OCI-LY3 (cell line): ENCODE results near the gene PRKAR1A.

Experiments
- EZH2phosphoT487 ChIP-seq: fragments of 200-600 bp; shearing (Covaris generic); IDR thresholded peaks from 2 replicates; pipeline ENCODE4 v1.6.1; 2018; ENCODE audit warnings: antibody characterized with exemption, mixed run types, low read depth
- TF ChIP-seq, protein P1 (sequence below): fragments of 200-600, 300-600 bp; sonication (generic); IDR thresholded peaks from 2 replicates; pipeline ENCODE4 v1.5.1; 2014; ENCODE audit warnings: antibody characterized with exemption, low read length, low read depth

DNA sequence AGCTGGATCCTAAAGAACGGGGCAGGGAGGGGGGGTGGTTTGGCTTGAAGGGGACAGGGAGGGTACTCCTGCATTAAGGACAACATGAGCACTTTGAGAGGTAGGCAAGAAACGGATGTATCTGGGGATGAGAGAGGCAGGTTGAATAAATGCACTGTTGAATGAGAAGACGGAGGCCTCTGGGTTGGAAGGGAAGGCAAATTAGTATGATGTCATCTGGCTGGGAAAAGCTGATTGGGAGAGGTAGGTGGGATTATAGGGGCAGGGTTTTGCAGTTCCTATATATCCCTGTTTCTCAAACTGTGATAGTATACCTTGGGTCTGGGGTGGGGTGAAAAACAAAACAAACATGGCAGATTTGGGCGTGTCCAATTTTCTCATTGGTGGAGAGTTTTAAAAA is 44.3 kb downstream of the PRKAR1A start:
- TF ChIP-seq, protein P1, sequence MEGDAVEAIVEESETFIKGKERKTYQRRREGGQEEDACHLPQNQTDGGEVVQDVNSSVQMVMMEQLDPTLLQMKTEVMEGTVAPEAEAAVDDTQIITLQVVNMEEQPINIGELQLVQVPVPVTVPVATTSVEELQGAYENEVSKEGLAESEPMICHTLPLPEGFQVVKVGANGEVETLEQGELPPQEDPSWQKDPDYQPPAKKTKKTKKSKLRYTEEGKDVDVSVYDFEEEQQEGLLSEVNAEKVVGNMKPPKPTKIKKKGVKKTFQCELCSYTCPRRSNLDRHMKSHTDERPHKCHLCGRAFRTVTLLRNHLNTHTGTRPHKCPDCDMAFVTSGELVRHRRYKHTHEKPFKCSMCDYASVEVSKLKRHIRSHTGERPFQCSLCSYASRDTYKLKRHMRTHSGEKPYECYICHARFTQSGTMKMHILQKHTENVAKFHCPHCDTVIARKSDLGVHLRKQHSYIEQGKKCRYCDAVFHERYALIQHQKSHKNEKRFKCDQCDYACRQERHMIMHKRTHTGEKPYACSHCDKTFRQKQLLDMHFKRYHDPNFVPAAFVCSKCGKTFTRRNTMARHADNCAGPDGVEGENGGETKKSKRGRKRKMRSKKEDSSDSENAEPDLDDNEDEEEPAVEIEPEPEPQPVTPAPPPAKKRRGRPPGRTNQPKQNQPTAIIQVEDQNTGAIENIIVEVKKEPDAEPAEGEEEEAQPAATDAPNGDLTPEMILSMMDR: no peak
- TF ChIP-seq EZH2phosphoT487: no peak
